HG02852 (cell line): ENCODE measurements around the gene LRRC66.

Experiments
- ATAC-seq: cut with Tn5 transposase; IDR thresholded peaks from one replicate; pipeline ENCODE4 v1.9.1; 2021; ENCODE audit warnings: mild to moderate bottlenecking, moderate library complexity; ENCODE audit not compliant: unreplicated experiment

Gene LRRC66

DNA sequence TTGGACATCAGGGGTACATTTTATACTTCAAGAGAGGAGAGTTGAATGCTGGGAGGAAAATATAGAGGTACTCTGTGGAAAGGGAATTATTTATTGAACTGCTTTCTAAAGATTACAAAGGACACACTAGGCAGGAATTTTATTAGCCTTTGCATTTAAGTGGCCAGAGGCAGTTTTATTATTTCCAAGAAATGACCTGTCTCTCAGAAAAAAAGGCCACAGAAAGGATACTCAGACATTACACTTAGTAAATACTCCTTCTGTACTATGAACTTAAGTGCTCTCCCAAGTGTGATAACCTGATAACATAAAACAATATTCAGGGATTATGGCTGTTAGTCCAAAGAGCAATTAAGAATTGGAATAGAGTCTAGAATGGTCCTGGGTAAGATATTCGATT lies 7.5 kb downstream of the LRRC66 start:
- no peak for ATAC-seq

DNA sequence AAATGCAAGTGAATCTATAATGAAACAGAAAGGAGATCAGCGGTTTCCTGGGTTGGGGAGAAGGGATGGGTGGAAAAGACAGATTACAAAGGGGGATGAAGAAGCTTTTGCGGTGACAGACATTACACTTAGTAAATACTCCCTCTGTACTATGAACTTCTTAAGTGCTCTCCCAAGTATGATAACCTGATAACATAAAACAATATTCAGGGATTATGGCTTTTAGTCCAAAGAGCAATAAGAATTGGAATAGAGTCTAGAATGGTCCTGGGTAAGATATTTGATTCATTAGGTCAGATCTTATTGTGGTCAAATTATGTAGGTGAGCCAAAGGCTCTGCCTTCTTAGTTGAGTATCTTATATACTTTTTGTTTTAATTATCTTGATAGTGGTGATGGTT lies 9.2 kb downstream of the LRRC66 start:
- ATAC-seq: no peak

DNA sequence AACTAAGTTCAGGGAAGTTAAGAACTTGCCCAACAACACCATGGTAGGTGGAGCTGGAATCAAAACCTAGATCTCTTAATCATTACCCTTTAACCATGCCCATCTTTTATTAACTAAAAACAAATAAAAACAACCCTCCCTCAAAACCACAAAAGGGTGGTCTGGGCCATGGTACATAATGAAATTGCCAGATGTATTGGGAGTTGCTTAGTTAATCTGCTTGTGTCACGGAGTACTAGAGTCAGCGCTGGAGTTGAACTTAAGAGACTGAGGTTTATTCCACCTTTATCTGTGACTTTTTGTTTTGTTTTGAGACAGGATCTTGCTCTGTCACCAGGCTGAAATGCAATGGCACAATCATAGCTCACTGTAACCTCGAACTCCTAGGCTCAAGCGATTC lies 13.3 kb downstream of the LRRC66 start:
- no peak for ATAC-seq

DNA sequence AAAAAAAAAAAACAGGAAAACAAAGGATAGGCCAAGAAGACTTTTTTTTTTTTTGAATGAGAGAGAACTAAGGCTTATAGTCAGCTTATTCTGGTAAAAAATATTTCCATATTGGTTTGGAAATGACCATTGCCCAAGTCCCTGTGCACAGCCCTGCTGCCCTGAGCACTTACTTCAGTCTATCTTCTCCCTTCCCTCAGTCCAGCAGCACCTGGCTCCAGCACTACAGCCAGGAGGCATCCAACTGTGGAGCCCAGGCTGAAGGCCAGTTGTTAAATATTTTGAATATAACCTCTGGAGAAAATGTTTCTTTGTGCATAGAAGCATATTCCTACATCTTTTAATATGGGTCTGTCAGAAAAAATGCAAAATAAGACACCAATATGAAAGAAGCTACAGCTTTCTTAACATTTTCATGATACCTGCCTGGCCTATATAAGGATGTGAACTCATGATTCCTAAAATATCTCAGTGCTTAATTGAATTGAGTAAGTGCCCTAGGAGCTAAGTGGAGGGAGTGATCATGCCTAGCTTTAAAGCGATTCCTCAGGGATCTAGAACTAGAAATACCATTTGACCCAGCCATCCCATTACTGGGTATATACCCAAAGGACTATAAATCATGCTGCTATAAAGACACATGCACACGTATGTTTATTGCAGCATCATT lies 14.4 kb downstream of the LRRC66 start:
- no peak for ATAC-seq

GRCh38 chr4:52004414-52004813 lies 15.7 kb downstream of the LRRC66 start:
- no peak for ATAC-seq

DNA sequence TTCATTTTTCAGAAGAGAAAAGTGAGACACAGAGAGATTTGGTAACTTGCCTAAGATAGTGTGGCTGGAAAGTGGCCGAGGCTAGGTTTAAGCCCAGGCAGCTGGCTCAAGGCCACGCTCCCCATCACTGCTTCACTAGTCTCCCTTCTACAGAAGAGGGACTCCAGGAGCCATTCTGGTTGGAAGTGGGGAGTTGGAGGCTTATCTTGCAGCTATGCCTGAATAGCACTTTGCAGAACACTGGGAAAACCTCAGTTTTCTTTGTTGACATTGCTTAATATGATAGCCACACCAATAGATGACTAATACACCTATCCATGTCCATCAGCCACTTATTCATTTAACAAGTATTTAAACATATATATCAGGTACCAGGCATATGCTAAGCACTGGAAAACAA lies 18.5 kb downstream of the LRRC66 start:
- no peak for ATAC-seq

- ATAC-seq: no peak
Observed at GRCh38 chr4:51999250-51999649, 20.9 kb downstream of the LRRC66 start.

DNA sequence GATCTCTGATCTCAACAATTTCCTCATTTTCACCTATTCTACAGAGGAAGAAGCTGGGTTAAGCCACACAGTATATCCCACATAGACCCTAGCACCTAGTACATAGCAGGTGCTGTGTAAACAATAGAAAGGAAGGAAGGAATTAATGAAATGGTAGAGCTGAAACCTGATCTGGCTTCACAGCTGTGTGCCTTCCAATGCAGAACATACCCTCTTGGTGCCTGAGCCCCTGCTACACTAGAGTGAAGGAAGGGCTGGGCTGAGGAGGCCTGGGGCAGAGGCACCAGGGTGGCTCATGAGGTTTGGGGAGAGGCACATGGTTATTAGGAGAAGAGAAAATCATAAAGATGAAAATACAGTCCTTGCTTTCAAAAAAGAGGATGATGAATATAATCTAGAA lies 21.3 kb downstream of the LRRC66 start:
- ATAC-seq: no peak

- ATAC-seq: no peak
Observed at GRCh38 chr4:51997647-51998046, 22.5 kb downstream of the LRRC66 start.

DNA sequence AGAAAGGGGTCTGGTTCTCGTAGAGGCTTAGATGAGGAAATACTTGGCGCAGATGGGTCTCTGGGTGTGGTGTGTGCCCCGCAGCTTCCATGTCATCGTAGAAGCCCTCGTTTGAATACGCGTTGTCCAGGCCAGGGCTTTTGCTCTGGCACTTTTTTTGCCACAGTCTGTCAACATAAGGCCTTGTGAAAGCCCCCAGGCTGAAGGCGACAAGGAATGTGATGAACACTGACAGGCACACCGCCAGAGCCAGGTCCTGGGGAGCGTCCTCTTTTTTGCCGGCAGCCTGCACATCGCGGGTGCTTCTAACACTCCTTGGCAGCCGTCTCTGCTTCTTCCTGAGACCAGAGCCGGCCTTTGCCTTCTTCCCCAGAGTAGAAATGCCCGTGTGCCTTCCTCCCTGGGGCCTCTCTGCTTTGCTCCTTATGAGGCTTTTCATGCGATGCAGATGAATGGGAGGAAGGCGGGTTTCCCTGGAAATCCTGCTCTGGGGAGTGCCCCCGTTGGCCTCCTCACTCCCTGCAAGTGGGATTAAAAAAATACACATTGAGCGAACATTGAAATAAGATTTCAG lies 24.4 kb downstream of the LRRC66 start:
- no peak for ATAC-seq

DNA sequence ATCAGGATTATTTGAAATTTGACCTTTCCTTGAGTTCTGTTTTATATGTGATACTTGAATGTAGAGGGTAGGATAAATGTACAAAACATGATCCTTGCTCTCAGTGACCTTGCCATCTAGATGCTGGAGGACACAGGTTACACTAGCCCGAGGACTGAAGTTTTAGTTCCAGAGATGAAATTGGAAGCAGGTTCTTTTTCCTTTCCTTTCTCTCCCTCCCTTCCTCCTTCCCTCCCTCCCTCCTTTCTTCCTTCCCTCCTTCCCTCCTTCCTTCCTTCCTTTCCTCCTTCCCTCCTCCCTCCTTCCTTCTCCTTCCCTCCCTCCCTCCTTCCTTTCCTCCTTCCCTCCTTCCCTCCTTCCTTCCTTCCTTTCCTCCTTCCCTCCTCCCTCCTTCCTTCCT lies 54.3 kb downstream of the LRRC66 start:
- no peak for ATAC-seq

GRCh38 chr4:51963841-51964517 lies 56.2 kb downstream of the LRRC66 start:
- ATAC-seq: no peak

DNA sequence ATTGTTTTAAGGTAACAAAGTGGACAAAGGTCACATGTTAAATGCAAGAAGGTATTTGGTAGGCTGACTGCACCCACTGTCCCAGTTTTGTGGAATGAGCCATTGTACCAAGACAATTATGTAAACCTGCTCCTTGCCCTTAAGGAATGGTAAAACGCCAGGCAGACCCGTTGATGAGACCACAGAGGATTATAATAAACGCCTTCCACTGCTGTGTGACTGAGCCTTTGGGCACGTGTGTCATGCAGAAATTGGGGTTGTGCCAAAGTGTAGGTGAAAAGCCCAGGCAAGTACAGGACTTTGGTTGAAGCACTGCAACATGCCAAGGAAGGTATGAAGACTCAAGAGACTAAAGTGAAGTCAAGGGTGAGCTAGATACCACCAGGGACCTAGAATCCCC lies 59.7 kb downstream of the LRRC66 start:
- no peak for ATAC-seq

DNA sequence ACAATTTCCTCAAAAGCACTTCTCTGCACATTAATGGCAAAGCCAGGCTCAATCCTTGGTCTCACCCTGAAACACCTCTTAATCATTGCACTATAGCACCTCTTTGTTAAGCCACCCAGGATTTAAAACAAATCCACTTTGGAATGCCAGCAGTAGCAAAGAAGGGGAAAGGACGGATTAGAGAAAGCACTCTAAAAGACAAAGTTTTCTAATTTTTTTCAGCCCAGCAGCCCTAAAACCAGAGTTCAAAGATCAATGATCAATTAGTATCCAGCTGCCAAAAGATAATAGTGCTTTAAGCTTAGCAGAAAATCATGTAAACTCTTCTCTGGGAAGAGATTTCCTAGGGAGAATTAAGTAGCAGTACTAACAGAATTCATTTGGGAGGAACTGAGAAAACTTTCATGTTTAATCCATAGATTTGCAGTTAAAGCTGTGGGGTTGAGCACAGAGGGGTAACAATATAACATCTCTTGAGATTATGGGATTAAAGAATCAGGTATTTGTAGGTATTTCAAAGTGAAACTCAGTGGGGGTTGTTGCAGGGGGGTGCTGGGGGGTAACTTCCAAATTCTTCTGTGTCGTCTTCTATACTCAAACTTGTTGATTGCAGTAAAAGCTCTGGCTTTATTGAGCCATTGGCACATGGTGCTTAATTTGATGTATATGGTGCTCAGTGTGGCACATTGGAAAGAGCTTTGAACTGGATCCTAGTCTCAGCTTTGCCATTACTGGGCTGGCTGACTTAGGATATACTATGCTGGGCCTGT lies 61.8 kb downstream of the LRRC66 start:
- no peak for ATAC-seq
